Measurements from ENCODE around the gene AP2S1. TPM values are rescaled to one million over a fixed set of nuclear protein-coding genes. Genes with fewer than 3 reads are reported as not detected.

AP2S1 gene
- total RNA-seq, 1 donor from 2014 or later: 165 TPM

DNA sequence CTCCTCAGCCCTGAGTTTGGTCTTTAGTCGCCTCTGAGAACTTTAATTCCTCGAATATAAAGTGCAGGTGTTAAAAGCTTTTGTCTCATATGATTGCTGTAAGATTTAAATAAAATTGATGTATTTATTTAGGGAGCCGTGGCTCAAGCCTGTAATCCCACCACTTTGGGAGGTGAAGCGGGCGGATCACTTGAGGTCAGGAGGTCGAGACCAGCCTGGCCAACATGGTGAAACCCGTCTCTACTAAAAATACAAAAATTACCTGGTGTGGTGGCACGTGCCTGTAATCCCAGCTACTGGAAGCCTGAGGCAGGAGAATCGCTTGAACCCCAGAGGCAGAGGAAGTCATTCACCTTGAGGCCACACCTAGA is 61.7 kb downstream of the AP2S1 start:
- no peak for DNase-seq (ENCODE audit: low read depth, low spot score)
- TF ChIP-seq, protein P1, sequence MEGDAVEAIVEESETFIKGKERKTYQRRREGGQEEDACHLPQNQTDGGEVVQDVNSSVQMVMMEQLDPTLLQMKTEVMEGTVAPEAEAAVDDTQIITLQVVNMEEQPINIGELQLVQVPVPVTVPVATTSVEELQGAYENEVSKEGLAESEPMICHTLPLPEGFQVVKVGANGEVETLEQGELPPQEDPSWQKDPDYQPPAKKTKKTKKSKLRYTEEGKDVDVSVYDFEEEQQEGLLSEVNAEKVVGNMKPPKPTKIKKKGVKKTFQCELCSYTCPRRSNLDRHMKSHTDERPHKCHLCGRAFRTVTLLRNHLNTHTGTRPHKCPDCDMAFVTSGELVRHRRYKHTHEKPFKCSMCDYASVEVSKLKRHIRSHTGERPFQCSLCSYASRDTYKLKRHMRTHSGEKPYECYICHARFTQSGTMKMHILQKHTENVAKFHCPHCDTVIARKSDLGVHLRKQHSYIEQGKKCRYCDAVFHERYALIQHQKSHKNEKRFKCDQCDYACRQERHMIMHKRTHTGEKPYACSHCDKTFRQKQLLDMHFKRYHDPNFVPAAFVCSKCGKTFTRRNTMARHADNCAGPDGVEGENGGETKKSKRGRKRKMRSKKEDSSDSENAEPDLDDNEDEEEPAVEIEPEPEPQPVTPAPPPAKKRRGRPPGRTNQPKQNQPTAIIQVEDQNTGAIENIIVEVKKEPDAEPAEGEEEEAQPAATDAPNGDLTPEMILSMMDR (conservative IDR thresholded peaks at IDR 0.05): no peak
- no peak overlapping the region for H3K27ac Mint-ChIP-seq (ENCODE audit: unreplicated experiment)
- H3K4me1 Mint-ChIP-seq: peaks cover 44% of the 10 kb centered on the region
- peak overlapping the region; percentile 99 for H3K4me3 Mint-ChIP-seq
- H3K36me3 Mint-ChIP-seq (ENCODE audit: low read depth): peaks cover 6% of the 10 kb centered on the region
- H3K9me3 Mint-ChIP-seq: no peaks in the 10 kb centered on the region
- H3K27me3 Mint-ChIP-seq (ENCODE audit: low read depth): peaks cover 3% of the 10 kb centered on the region

DNA sequence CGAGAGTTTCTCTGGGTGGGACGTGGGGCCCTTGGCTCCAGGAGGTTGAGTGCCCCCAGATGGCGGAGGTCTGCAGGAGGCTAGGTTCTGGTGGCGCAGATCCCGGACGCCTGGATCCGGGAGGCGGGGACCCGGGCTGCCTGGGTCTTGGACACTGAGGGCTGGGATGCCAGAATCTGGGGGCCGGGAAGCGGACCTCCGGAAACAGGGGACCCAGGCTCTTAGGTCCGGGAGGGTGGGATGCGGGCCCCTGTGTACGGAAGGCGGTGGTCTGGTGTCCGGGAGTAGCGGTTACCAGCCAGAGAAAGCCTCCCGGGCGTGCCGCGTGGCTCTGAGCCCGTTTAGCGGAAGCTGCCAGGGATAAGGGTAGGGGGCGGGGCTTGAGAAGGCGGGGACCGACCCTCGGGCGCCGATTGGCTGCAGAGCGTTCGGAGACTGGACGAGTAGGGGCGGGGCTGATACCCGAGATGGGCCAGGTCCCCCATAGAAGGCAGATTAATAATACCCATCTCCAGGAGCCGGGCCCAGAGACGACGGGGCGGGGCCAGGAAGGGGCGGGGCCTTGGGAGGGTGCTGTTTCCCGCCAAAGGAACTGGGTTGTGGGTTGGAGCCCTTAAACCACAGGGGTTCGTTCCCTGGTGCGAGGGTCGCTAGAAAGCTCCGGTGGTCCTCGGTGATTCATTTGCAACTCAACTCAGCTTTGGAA is 62.2 kb downstream of the AP2S1 start, which contains the start of gene SLC1A5:
TSS of gene SLC1A5 (minus strand) at position 333 of the 706 bp plus-strand sequence. CDS start 629 bp downstream, outside the sequence.
- Mint-ChIP-seq H3K27me3 (ENCODE audit: low read depth) (peaks cover 3% of the 10 kb centered on the region), H3K27ac (ENCODE audit: unreplicated experiment) (peak within 1 kb of the TSS; percentile 94), H3K9me3 (no peaks in the 10 kb centered on the region), H3K4me3 (peak within 1 kb of the TSS; percentile 99), H3K36me3 (ENCODE audit: low read depth) (peaks cover 6% of the 10 kb centered on the region), H3K4me1 (peaks cover 50% of the 10 kb centered on the region)
- peak; percentile 99 for DNase-seq (ENCODE audit: low read depth, low spot score)
- TF ChIP-seq, protein P1 (conservative IDR thresholded peaks at IDR 0.05): no peak

Other genes with a start within 250 kb of the AP2S1 start
- 436 TPM in 2 replicates for gene CALM3, start 249.5 kb downstream of the AP2S1 start, total RNA-seq
- gene PTGIR, start 225.8 kb downstream of the AP2S1 start, total RNA-seq: not detected in 2 replicates
- not detected in 2 replicates for gene GNG8, start 214.6 kb downstream of the AP2S1 start, total RNA-seq
- gene DACT3, start 189.7 kb downstream of the AP2S1 start, total RNA-seq: 6.5 and 7.4 TPM in 2 replicates
- gene PRKD2, start 133.7 kb downstream of the AP2S1 start, total RNA-seq: 55.5 and 57.2 TPM in 2 replicates
- gene FKRP, start 104.8 kb downstream of the AP2S1 start, total RNA-seq: 31.9 and 38.6 TPM in 2 replicates
- 128 and 138 TPM in 2 replicates for gene STRN4, start 104.4 kb downstream of the AP2S1 start, total RNA-seq
- 131 TPM in 2 replicates for gene SLC1A5, start 62.3 kb downstream of the AP2S1 start, total RNA-seq
- gene ARHGAP35, start 10.2 kb upstream of the AP2S1 start, total RNA-seq: 81.0 and 82.5 TPM in 2 replicates
- 1.5 and 1.9 TPM in 2 replicates for gene NPAS1, start 169.0 kb upstream of the AP2S1 start, total RNA-seq
- 51.1 and 57.5 TPM in 2 replicates for gene TMEM160, start 197.8 kb upstream of the AP2S1 start, total RNA-seq